Measurements from ENCODE around the gene CACTIN.
"Not testable (repeated sequence)": the region's sequence is repeated elsewhere in the genome, so short reads cannot be mapped to it uniquely, and the experiment has no call there.

The CACTIN gene

GRCh38 chr19:3572132-3572854 is 54.3 kb downstream of the CACTIN start:
- peak; percentile 99 for DNase-seq (ENCODE audit: low read depth, low spot score)

- no peak for DNase-seq (ENCODE audit: low read depth, low spot score)
These were observed 56.0 kb downstream of the CACTIN start for GRCh38 chr19:3570606-3571011.

GRCh38 chr19:3570042-3570441 is 56.5 kb downstream of the CACTIN start:
- DNase-seq (ENCODE audit: low read depth, low spot score), result not testable (repeated sequence)

DNA sequence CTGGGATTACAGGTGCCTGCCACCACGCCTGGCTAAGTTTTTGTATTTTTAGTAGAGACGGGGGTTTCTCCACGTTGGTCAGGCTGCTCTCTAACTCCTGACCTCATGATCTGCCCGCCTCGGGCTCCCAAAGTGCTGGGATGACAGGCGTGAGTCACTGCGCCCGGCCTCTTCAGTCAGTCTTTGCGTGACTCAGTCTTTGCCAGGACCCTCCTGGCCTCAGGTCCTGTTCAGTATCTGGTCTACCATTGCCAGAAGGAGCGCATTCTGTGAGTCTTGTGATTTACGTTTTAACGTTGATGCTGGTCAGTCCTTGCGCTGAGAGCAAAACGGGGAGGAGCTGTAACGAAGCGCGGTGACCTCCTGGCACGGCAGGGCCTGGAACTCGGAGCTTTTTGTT is 61.5 kb downstream of the CACTIN start:
- no peak for DNase-seq (ENCODE audit: low read depth, low spot score)

DNA sequence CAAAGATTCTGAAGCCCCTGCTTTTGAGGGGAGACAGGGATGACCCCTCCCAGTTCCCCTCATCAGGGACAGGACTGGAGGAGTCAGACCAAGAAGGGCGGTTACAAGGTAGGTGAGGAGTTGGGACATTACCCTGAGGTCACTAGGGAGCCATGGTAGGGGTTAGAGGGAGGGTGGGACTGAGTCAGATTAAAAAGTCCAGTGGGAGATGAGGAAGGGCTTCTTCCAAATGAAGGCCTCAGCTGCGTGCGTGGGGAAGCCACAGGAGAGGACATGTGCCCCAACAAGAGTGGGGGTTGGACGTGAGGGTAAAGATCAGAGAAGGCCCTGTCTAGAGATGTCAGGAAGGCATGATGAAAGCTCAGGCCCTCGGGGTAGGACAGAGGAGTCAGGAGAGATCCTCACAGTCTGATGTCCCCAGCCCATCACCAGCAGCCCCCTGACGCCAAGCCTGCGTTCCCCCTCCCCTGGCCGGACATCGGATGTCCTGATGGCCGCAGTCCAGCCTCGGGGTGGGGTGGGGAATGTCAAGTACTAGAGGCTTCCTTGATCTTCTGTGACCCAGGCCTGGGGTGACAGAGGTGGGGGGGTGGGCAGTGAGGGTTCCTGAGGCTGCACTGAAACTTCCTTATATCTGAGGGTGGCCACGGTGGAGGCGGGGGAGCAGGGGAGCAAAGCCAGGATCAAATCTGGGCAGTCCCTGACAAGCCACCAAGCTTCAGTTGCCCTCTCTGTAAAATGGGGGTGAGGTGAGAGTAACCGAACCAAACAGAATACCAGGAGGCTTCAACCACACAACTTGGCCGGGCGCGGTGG is 62.7 kb downstream of the CACTIN start:
- no peak for DNase-seq (ENCODE audit: low read depth, low spot score)
